Measurements from ENCODE around the gene CYB5D1.

CYB5D1 gene

DNA sequence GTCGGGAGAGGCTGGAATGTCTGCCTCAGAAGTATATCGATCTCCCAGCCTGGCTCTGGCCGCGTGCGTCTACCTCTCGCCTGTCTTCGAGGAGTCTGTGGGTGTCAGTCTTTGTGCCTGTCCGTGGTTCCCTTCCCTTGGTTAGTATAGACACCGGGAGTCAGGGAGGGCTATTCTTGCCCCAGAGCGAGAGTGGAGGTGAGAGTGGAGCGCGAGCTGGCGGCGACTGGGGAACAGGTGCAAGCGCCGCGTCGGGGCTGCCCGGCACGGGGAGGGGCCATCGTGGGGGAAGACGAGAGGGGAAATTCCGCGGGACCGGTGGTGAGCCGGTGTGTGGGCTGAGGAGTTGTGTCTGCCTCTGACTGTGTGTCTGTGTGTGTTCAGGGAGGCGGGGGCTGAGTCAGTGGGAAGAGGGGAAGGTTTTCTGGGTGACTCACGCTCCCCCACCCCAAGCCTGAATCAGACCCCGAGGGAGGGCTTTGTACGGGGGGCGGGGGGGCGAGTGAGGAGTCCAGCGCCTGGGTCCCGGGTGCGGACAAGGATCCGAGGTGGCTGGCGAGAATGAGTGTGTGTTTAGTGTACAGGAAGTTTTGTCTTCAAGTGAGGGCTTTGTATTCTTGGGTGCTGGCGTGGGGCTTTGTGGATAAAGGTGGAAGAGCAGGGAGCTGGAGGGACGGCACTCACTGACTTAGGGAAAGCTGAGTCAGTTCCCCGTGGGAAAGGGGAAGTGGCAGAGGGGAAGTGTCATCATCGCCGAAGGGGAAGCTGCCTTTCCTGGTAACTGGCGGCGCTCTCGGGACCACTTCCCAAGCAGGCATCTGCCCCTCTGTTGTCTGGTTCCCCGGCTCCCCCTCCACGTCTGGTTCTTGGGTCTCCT is 15.2 kb upstream of the CYB5D1 start:
- TF ChIP-seq, protein P1, sequence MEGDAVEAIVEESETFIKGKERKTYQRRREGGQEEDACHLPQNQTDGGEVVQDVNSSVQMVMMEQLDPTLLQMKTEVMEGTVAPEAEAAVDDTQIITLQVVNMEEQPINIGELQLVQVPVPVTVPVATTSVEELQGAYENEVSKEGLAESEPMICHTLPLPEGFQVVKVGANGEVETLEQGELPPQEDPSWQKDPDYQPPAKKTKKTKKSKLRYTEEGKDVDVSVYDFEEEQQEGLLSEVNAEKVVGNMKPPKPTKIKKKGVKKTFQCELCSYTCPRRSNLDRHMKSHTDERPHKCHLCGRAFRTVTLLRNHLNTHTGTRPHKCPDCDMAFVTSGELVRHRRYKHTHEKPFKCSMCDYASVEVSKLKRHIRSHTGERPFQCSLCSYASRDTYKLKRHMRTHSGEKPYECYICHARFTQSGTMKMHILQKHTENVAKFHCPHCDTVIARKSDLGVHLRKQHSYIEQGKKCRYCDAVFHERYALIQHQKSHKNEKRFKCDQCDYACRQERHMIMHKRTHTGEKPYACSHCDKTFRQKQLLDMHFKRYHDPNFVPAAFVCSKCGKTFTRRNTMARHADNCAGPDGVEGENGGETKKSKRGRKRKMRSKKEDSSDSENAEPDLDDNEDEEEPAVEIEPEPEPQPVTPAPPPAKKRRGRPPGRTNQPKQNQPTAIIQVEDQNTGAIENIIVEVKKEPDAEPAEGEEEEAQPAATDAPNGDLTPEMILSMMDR (IDR thresholded peaks at IDR 0.05): no peak
- H3K27ac ChIP-seq: peak overlapping the region; percentile 99

DNA sequence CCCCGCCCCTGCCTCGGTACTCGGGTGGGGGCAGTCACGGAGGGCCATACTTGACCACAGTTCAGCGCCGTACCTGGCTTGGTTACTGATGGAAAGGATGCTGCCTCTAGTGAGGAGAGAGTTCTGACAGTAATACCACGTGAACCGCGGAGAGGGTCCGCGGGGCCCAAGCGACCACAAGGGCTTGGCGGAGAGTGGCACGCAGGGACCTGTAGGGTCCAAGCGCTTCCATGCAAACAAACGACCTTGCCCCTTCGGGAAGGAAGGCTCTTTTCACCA is 14.6 kb upstream of the CYB5D1 start:
- no peak for TF ChIP-seq ZFX (IDR thresholded peaks at IDR 0.05; ENCODE audit: borderline replicate concordance)
- TF ChIP-seq, protein P1 (IDR thresholded peaks at IDR 0.05): no peak
- H3K27ac ChIP-seq: peak overlapping the region; percentile 99

DNA sequence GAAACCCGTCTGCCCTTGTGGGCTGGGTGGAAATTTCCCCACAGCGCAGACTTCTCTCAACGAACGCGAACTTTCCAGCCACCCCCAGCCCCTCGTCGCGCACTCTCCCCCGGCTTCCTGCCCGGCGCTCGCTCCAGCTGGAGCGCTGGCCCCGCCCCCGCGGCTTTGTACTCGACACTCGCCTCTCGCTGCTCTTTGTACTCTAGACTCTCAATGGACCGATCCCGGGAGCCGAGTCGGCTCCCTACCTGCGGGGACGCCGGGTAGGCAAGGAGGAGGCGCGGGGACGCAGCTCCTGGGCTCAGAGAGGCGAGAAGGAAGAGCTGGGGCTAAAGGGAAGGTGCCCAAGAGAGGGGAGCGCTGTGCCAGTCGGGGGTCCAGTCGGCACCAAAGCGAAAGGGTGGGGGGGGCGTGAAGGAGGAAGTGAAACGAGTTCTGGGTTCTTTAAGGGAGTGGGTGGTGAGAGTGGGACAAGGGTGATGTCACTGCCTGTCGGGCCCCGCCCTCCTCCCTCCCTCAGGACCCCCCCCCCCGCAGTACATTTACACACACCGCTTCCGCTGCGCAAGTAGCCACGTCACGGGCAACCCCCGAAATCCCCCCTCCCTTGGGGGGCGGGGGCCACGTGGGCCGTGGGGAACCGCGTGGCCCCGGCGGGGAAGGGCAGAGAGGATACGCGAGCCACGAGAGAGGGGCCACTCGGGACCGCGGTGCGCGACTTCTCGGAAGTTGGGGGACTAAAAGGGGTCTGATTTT is 14.1 kb upstream of the CYB5D1 start:
- TF ChIP-seq, protein P1 (IDR thresholded peaks at IDR 0.05): no peak
- no peak for TF ChIP-seq ZFX (IDR thresholded peaks at IDR 0.05; ENCODE audit: borderline replicate concordance)
- peak overlapping the region; percentile 99 for H3K27ac ChIP-seq

DNA sequence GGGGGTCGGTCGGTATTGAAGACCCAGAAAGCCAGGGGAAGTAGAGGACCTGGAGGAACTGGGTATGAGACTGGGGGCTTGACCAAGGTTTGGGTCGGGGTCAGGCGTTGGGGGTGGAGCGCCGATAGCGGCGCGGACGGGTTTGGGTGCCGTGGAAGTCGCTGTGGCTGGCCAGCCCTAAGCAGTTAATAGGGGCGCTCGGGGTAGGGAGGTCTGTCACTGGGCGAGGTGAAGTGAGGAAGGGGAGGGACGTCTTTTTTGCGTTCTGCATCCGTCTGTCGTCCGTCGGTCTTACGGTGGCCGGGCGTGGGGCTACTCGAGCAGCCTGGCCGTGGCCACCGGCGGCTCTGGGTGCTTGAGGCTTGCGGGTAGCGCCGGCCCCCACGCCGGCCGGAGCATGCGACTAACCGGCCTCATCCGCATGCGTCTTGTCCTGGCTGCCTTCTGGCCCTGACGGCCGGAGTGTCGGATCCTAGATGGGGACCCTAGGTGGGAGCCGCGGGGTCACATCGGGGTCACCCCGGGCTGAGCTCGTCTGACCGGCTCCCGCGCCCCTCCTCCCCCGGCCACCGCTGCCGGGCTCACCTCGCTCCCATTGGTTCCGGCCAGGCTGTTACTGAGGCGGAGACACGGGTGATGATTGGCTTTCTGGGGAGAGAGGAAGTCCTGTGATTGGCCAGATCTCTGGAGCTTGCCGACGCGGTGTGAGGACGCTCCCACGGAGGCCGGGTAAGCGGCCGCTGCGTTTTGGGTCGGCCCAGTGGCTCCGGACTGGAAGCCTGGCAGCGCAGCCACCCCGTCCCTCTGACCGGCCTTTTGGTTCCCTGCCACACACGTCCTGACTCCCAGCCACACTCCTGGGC is 13.3 kb upstream of the CYB5D1 start:
- H3K27ac ChIP-seq: peak overlapping the region; percentile 99
- TF ChIP-seq, protein P1 (IDR thresholded peaks at IDR 0.05): no peak
- no peak for TF ChIP-seq ZFX (IDR thresholded peaks at IDR 0.05; ENCODE audit: borderline replicate concordance)

DNA sequence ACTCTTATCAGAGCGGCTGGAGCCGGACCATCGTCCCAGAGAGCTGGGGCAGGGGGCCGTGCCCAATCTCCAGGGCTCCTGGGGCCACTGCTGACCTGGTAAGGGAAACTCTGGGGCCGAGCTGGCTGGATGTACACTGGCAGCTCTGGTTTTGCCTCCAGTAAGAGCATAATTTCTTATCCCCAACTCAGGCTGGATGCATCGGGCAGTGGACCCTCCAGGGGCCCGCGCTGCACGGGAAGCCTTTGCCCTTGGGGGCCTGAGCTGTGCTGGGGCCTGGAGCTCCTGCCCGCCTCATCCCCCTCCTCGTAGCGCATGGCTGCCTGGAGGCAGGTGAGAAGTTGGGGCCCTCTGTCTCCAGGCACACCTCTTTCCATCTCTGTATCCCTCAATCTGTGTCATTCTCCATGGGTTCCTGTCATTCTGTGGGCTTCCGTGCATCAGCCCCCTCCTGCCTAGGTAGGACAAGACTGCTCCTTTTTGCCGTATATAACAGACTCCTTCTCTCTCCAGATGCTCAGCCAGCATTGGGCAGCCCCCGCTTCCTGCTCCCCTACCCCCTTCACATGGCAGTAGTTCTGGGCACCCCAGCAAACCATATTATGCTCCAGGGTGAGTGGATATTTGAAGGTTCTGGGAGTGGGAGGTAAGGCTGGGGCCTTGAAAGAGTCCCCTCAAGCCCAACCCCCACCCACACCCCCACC is 12.3 kb upstream of the CYB5D1 start:
- peak overlapping the region; percentile 99 for H3K27ac ChIP-seq
- TF ChIP-seq, protein P1 (IDR thresholded peaks at IDR 0.05): no peak
- no peak for TF ChIP-seq ZFX (IDR thresholded peaks at IDR 0.05; ENCODE audit: borderline replicate concordance)

DNA sequence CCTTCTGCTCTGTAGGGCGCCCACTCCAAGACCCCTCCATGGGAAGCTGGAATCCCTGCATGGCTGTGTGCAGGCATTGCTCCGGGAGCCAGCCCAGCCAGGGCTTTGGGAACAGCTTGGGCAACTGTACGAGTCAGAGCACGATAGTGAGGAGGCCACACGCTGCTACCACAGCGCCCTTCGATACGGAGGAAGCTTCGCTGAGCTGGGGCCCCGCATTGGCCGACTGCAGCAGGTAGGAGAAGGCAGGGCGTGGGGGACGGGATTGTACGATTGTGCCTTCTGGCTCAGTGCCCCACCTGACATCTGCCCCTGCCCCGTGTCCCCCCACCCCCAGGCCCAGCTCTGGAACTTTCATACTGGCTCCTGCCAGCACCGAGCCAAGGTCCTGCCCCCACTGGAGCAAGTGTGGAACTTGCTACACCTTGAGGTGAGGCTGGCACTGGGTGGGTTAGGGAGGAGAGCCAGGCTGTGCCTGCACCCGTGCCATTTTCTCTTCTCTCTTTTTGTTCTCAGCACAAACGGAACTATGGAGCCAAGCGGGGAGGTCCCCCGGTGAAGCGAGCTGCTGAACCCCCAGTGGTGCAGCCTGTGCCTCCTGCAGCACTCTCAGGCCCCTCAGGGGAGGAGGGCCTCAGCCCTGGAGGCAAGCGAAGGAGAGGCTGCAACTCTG is 11.6 kb upstream of the CYB5D1 start:
- H3K27ac ChIP-seq: peak overlapping the region; percentile 99
- TF ChIP-seq, protein P1 (IDR thresholded peaks at IDR 0.05): no peak
- TF ChIP-seq ZFX (IDR thresholded peaks at IDR 0.05; ENCODE audit: borderline replicate concordance): no peak

All from 22Rv1 (cell line).